Measurements from ENCODE around the gene SBNO2. TPM values are rescaled to one million over a fixed set of nuclear protein-coding genes. Genes with fewer than 3 reads are reported as not detected.

Gene SBNO2
- total RNA-seq, 2 donors from 2014 or later: 55.4 to 182 TPM

DNA sequence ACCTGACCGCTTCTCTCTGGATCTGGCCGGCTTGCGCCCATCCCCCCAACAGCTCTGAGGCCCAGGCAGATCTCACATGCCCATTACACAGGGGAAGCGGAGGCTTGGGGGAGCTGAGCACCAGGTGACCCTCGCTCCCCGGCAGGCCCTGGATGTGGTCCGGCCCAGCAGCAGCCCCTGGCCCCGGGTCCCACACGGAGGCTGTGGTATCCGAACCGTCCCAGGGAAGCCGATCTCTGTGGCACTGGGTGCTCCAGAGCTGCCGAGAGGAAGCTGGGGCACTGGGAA lies 27.7 kb downstream of the SBNO2 start:
- no peak for ATAC-seq (ENCODE audit: insufficient number of reproducible peaks, low FRiP score, low read depth)
- no peak for DNase-seq (ENCODE audit: low spot score)
- Histone ChIP-seq H3K27me3 (replicated peaks; ENCODE audit: insufficient read depth) (no peaks in the 10 kb centered on the region), H3K4me1 (ENCODE audit: control insufficient read depth in 1 of 2, low read depth in 2 of 2) (peaks cover 8 to 15% of the 10 kb centered on the region in 2 donors), H3K27ac (no peak overlapping the region), H3K36me3 (peaks cover 31% of the 10 kb centered on the region), H3K4me3 (no peak overlapping the region), H3K9me3 (no peaks in the 10 kb centered on the region)
- TF ChIP-seq, protein P1, sequence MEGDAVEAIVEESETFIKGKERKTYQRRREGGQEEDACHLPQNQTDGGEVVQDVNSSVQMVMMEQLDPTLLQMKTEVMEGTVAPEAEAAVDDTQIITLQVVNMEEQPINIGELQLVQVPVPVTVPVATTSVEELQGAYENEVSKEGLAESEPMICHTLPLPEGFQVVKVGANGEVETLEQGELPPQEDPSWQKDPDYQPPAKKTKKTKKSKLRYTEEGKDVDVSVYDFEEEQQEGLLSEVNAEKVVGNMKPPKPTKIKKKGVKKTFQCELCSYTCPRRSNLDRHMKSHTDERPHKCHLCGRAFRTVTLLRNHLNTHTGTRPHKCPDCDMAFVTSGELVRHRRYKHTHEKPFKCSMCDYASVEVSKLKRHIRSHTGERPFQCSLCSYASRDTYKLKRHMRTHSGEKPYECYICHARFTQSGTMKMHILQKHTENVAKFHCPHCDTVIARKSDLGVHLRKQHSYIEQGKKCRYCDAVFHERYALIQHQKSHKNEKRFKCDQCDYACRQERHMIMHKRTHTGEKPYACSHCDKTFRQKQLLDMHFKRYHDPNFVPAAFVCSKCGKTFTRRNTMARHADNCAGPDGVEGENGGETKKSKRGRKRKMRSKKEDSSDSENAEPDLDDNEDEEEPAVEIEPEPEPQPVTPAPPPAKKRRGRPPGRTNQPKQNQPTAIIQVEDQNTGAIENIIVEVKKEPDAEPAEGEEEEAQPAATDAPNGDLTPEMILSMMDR (IDR thresholded peaks at IDR 0.05): no peak

DNA sequence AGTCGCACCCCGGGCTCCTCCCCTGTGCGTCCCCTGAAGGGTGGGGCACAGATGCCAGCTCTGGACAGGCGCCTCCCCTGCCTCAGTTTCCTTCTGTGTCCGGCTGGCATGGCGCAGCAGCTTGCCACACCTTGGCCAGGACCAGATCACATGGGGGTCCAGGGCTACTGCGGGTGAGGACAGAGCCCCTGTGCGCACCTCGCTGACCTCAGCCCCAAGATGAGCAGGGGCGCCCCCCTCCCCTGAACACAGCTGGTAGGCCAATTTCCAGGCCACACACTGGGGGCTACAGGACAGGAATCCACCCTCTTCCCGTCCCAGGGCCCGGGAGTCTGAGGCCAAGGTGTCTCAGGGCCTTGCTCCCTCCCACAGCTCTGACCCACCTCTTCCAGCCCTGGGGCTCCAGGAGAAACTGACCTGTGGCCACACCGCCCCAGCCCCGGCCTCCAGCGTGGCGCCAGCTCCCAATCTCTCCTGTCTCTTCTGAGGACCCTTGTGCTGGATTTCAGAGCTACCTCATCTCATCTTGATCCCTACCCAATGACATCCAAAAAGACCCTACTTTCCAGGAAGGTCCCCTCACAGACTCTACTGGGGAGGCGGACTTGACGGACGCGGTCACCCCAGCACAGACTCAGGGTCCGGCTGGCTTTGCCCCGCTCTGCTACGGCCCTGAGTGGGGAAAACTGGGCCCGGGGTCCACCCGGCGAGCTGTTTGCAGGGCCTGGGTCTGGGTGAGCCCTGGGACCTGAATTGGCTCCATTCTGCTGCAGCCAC lies 28.2 kb downstream of the SBNO2 start:
- Histone ChIP-seq H3K27ac (no peak overlapping the region), H3K4me1 (ENCODE audit: control insufficient read depth in 1 of 2, low read depth in 2 of 2) (peaks cover 5 to 9% of the 10 kb centered on the region in 2 donors), H3K27me3 (replicated peaks; ENCODE audit: insufficient read depth) (no peaks in the 10 kb centered on the region), H3K36me3 (peaks cover 31% of the 10 kb centered on the region), H3K9me3 (no peaks in the 10 kb centered on the region), H3K4me3 (no peak overlapping the region)
- ATAC-seq (ENCODE audit: insufficient number of reproducible peaks, low FRiP score, low read depth) (no peak), DNase-seq (ENCODE audit: low spot score) (no peak)
- TF ChIP-seq, protein P1 (IDR thresholded peaks at IDR 0.05): no peak

DNA sequence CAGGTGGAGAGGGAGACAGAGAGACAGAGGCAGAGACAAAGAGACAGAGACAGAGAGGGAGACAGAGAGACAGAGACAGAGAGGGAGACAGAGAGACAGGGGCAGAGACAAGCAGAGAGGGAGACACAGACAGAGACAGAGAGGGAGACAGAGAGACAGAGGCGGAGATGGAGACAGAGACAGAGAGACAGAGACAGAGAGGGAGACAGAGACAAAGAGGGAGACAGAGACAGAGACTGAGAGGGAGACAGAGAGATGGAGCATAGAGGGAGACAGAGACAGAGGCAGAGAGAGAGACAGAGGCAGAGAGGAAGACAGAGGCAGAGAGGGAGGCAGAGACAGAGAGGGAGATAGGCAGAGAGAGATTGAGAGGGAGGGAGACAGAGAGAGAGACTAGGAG lies 29.3 kb downstream of the SBNO2 start:
- no peak overlapping the region for H3K4me3 ChIP-seq
- no peak overlapping the region for H3K27ac ChIP-seq
- no peaks in the 10 kb centered on the region for H3K9me3 ChIP-seq
- no peaks in the 10 kb centered on the region for H3K4me1 ChIP-seq (ENCODE audit: control insufficient read depth in 1 of 2, low read depth in 2 of 2)
- no peaks in the 10 kb centered on the region for H3K27me3 ChIP-seq (replicated peaks; ENCODE audit: insufficient read depth)
- DNase-seq (ENCODE audit: low spot score): no peak
- H3K36me3 ChIP-seq: peaks cover 27% of the 10 kb centered on the region
- ATAC-seq (ENCODE audit: insufficient number of reproducible peaks, low FRiP score, low read depth): no peak
- TF ChIP-seq, protein P1 (IDR thresholded peaks at IDR 0.05): no peak

DNA sequence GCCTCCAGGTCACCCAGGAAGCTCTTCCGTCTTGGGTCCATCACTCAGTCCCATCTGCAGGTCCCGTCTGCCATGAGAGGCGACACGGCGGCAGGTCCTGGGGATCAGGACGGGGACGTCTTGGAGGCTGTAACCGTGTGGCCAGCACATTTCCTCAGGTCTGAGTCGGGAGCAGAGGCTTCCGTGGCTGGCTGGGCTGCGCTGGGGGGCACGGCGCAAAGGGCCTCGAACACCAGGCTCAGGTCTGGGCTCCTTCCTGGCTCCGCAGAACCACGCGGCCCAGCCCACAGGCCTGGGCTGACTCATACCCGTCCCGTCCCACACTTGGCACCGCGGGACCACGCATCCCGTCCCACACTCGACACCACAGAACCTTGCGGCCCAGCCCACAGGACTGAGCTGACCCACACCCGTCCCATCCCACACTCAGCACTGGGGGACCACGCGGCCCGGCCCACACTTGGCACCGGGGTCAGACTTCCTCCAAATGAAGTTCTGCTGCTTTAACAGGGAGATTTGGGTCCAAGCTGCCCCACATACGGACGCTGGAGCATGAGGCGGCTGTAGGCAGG lies 30.2 kb downstream of the SBNO2 start:
- H3K36me3 ChIP-seq: peaks cover 24% of the 10 kb centered on the region
- no peak overlapping the region for H3K4me3 ChIP-seq
- H3K9me3 ChIP-seq: no peaks in the 10 kb centered on the region
- TF ChIP-seq, protein P1 (IDR thresholded peaks at IDR 0.05): no peak
- no peak overlapping the region for H3K27ac ChIP-seq
- no peaks in the 10 kb centered on the region for H3K4me1 ChIP-seq (ENCODE audit: control insufficient read depth in 1 of 2, low read depth in 2 of 2)
- ATAC-seq (ENCODE audit: insufficient number of reproducible peaks, low FRiP score, low read depth): no peak
- DNase-seq (ENCODE audit: low spot score): no peak
- no peaks in the 10 kb centered on the region for H3K27me3 ChIP-seq (replicated peaks; ENCODE audit: insufficient read depth)

DNA sequence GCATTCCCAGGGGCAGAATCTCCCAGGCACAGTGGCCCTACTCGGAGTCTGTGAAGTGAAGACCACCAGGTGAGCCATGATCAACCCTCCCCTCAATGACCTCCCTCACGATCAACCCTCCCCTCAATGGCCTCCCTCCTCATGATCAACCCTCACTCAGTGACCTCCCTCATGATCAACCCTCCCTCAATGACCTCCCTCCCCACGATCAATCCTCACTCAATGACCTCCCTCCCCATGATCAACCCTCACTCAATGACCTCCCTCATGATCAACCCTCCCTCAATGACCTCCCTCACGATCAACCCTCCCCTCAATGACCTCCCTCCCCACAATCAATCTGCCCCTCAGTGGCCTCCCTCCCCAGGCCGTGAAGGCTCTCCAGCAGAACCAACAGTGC lies 32.1 kb downstream of the SBNO2 start:
- Histone ChIP-seq H3K27me3 (replicated peaks; ENCODE audit: insufficient read depth) (no peaks in the 10 kb centered on the region), H3K27ac (no peak overlapping the region), H3K36me3 (peaks cover 15% of the 10 kb centered on the region), H3K4me3 (no peak overlapping the region), H3K4me1 (ENCODE audit: control insufficient read depth in 1 of 2, low read depth in 2 of 2) (no peaks in the 10 kb centered on the region), H3K9me3 (no peaks in the 10 kb centered on the region)
- ATAC-seq (ENCODE audit: insufficient number of reproducible peaks, low FRiP score, low read depth) (peak; percentile 54), DNase-seq (ENCODE audit: low spot score) (no peak)
- TF ChIP-seq, protein P1 (IDR thresholded peaks at IDR 0.05): no peak
